DMS 273 treated with DMSO at 0.1 percent for 48 hours (cell line): Measurements from ENCODE around the gene PSMF1.
"Not testable (repeated sequence)": the region's sequence is repeated elsewhere in the genome, so short reads cannot be mapped to it uniquely, and the experiment has no call there.

Experiments
- DNase-seq: peaks from one replicate; lab custom pipeline; 2025; lab: John Stamatoyannopoulos, UW

The PSMF1 gene

GRCh38 chr20:1122388-1123315, 4.2 kb downstream of the PSMF1 start:
- DNase-seq: no peak

- no peak for DNase-seq
Measured at GRCh38 chr20:1123666-1124065, 5.3 kb downstream of the PSMF1 start.

- no peak for DNase-seq
Measured at GRCh38 chr20:1124421-1124820, 6.0 kb downstream of the PSMF1 start.

DNA sequence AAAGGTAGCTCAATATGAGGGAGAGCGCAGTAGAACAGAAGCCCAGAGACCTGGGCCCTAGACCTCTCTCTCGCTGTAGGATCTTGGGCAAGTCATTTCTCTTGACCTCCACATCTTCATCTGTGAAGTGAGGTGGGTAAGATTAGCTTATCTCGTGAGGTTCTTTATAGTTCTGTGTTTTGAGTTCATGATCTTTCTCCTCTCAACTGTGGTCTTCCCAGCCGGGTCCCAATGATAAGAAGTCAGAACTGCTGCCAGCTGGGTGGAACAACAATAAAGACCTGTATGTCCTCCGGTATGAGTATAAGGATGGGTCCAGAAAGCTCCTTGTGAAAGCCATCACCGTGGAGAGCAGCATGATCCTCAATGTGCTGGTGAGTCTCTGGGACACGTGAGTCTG, 6.9 kb downstream of the PSMF1 start:
- DNase-seq: no peak

GRCh38 chr20:1127840-1128239, 9.4 kb downstream of the PSMF1 start:
- DNase-seq: no peak

DNA sequence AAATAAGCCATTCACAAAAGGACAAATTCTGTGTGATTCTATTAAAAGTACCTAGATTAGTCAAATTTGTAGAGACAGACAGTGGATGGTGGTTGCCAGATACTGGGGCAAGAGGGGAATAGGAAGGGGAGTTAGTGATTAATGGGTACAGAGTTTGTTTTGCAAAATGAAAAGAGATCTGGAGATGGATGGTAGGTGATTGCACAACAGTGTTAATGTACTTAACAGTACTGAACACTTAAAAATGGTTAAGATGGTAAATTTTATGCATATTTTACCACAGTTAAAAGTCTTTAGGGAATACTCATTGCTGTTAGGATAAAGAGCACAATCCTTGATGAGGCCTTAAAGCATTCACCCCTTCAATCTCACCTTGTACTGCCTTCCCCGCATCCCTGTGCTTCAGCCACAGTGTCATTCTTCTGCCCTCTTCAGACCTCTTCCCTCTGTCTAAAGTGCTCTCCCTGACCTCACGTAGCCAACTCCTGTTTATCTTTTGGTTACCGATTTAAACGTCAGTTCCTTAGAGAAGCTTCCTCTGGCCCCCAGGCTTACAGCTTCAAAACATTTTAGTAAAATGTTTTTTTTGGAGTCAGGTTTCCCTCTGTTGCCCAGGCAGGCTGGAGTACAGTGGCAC, 11.8 kb downstream of the PSMF1 start:
- no peak for DNase-seq

DNA sequence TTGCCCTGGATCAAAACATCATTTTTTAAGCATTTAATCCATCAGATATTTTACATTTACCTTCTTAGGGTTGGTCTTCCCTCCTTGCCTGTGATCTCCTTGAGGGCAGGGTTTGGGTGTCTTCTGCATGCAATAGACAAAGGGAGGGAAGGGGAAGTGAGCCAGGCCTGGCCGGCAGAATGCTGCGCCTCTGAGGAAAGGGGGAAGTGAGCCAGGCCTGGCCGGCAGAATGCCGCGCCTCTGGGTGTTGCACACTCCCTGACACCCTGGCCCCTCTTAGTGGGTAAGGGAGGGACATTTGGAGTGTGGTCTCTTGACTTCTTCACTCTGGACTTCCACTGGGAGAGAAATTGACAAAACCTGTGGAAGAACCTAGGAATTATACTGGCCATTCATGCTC, 12.4 kb downstream of the PSMF1 start:
- no peak for DNase-seq

DNA sequence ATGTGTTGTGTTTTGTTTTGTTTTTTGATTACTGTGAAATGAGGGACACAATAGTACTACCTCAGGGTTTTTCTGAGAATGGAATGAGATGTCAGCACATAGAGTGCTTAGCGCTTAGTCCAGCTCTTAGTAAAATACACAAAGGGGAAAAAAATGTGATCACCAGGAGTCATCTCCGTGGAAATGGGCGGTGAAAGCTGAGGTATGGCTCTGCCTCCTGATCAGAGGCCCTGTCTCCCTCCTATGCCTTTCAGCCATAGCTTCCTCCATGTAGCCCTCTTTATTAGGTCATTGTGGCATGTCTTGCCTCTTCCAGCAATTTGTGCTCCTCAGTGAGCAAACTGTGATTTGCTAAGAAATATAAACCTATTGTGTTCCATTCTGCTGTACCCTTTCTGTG, 13.0 kb downstream of the PSMF1 start:
- DNase-seq: no peak

GRCh38 chr20:1134355-1134754, 16.0 kb downstream of the PSMF1 start:
- no peak for DNase-seq

GRCh38 chr20:1134836-1135235, 16.4 kb downstream of the PSMF1 start:
- no peak for DNase-seq

- DNase-seq: no peak
Measured at GRCh38 chr20:1137236-1137635, 18.8 kb downstream of the PSMF1 start.

DNA sequence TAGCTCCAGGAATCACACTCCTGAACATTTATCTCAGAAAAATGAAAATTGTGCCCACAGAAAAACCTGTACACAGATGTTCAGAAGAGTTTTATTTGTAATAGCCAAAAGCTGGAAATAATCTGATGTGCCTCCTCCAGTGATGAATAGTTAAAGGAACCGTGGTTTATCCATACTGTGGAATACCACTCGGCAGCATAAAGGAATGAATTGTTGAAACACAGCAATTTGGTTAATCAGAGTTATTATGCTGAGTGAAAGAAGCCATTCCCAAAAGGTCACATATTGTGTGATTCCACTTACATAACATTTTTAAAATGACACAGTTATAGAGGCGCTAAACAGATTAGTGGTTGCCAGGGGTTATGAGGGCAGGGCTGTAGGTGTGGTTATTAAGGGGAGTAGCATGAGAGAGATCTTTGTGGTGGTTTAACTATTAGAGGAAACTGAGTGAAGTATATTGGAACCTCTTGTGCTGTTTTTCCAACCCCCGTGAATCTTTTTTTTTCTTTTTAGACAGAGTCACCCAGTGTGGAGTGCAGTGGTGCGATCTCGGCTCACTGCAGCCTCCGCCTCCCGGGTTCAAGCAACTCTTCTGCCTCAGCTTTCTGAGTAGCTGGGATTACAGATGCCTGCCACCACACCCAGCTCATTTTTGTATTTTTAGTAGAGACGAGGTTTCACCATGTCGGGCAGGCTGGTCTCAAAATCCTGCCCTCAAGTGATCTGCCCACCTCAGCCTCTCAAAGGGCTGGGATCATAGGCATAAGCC, 26.2 kb downstream of the PSMF1 start:
- no peak for DNase-seq

- no peak for DNase-seq
Measured at GRCh38 chr20:1146957-1147356, 28.6 kb downstream of the PSMF1 start.

DNA sequence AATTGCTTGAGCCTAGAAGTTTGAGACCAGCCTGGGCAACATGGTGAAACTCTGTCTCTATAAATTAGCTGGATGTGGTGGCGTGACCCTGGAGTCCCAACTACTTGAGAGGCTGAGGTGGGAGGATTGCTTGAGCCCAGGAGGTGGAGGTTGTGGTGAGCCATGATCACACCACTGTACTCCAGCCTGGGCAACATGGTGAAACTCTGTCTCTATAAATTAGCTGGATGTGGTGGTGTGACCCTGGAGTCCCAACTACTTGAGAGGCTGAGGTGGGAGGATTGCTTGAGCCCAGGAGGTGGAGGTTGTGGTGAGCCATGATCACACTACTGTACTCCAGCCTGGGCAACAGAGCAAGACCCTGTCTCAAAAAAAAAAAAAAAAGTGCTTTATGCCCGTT, 31.4 kb downstream of the PSMF1 start:
- not testable (repeated sequence) for DNase-seq

DNA sequence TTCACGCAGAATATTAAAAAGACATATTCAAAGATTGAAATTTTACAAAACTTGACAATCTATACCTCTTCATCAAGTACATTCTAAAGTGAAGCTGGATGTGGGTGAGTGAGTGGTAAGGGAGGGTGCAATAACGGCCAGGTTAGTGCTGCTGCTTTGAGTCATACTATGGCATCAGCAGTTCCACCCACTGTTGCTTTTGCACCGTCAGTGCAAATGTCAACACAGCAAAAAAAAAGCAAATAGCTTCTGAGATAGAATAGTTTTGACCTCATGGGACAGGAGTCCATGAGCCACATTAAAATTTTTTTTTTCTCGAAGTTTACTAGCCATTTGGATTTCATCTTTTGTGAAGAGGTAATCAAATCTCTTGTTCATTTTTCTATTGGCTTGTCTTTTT, 31.8 kb downstream of the PSMF1 start:
- no peak for DNase-seq

DNA sequence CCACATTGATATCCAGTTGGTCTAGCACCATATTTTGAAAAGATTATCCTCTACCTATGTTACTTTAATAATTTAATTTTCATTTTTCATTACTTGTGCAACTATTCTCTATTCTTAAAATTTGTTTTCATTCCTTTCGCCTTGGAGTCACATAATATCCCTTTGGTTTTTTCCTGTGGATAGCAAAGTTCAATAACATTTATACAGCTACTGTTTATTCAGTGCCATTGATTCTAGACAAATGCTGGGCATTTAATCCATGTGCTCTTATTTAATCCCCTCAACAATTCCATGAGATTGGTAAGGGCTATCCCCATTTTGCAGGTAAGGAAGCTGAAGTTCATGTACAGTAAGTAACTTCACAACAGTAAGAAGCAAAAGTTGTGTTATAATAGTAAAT, 32.6 kb downstream of the PSMF1 start:
- DNase-seq: no peak

GRCh38 chr20:1154226-1154625, 35.8 kb downstream of the PSMF1 start:
- DNase-seq: no peak

DNA sequence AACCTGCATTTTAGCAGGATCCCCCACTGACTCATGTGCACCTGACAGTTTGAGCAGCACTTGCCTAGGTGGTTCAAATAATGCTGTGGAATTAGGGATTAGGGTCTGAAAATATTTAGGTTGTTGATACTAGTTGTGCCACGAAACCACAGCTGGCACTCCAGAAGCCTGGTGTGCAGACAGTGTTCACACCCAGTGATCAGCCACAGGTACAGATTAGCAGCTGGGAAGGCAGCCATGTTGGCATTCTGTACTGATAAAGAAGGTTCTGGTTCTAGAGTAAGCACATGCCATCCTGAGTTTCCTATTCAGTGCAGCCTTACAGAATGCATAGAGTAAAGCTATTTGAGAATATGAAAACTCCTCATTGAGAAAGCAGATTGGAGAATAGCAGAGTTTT, 36.3 kb downstream of the PSMF1 start:
- DNase-seq: no peak

- DNase-seq: no peak
Measured at GRCh38 chr20:1155342-1155741, 36.9 kb downstream of the PSMF1 start.

DNA sequence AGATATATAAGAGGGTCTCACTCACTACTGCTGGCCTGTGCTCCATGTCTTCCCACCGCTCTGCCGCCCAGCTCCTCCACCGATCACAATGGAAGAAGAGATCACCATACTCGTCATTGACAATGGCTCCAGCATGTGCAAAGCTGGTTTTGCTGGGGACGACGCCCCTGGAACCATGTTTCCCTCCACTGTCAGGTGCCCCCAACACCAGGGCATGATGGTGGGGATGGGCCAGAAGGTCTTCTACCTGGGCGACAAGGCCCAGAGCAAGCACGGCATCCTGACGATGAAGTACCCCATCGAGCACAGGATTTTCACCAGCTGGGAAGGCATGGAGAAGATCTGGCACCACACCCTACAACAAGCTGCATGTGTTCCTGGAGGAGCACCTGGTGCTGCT, 42.1 kb downstream of the PSMF1 start:
- DNase-seq: no peak

- no peak for DNase-seq
Measured at GRCh38 chr20:1160991-1161390, 42.6 kb downstream of the PSMF1 start.

- DNase-seq: no peak
Measured at GRCh38 chr20:1163105-1163504, 44.7 kb downstream of the PSMF1 start.

GRCh38 chr20:1163653-1164052, 45.3 kb downstream of the PSMF1 start:
- DNase-seq: no peak
